CD14-positive monocyte (primary cell): ENCODE data around the gene YTHDC2. TPM values are rescaled to one million over a fixed set of nuclear protein-coding genes. Genes with fewer than 3 reads are reported as not detected.

Experiments
- DNase-seq, 3 donors: peaks; one replicate each; pipeline ENCODE4 v3.0.0-alpha.2; 2011 to 2022
- H2AFZ ChIP-seq: 2 replicates; pipeline ENCODE4 v1.6.0; 2012; ENCODE audit warnings: mild to moderate bottlenecking, low read depth, low read length, inconsistent platforms; ENCODE audit not compliant: insufficient read depth, poor library complexity, severe bottlenecking
- H3K27ac ChIP-seq, 2 donors: 1 replicate in 1 of 2; 2 replicates in 1 of 2; pipeline ENCODE4 v1.5.1; 2012 to 2013; ENCODE audit warnings: low read length in 2 of 2, control low read depth in 1 of 2, inconsistent platforms in 1 of 2, low read depth in 1 of 2, mild to moderate bottlenecking in 1 of 2
- H3K27me3 ChIP-seq, 2 donors: one replicate each; pipeline versions ENCODE4 v1.6.0 to v1.6.1; 2011 to 2013; ENCODE audit warnings: low read length in 2 of 2; ENCODE audit not compliant: control insufficient read depth in 2 of 2, insufficient read depth in 2 of 2
- H3K36me3 ChIP-seq, 2 donors: replicated peaks in 1 of 2; 1 replicate in 1 of 2; 2 replicates in 1 of 2; pipeline versions ENCODE4 v1.5.1 to v1.6.1; 2012 to 2013; ENCODE audit warnings: low read length in 2 of 2, control low read depth in 1 of 2, inconsistent platforms in 1 of 2, mild to moderate bottlenecking in 1 of 2; ENCODE audit not compliant: insufficient read depth in 2 of 2, control insufficient read depth in 1 of 2
- H3K4me1 ChIP-seq, 2 donors: 1 replicate in 1 of 2; 2 replicates in 1 of 2; pipeline versions ENCODE4 v1.5.1 to v1.6.1; 2012 to 2013; ENCODE audit warnings: low read length in 2 of 2, control low read depth in 1 of 2, inconsistent platforms in 1 of 2, mild to moderate bottlenecking in 1 of 2, moderate library complexity in 1 of 2; ENCODE audit not compliant: insufficient read depth in 2 of 2, control insufficient read depth in 1 of 2
- H3K4me2 ChIP-seq: replicated peaks from 2 replicates; pipeline ENCODE3; 2012; ENCODE audit warnings: low read length, moderate library complexity, mild to moderate bottlenecking; ENCODE audit not compliant: poor library complexity, severe bottlenecking; ENCODE audit errors: extremely low read depth
- H3K4me3 ChIP-seq, 3 experiments: fragments of 200-600 bp in 1 of 3; sonication (generic) in 1 of 3; replicated peaks in 1 of 3; 1 replicate in 2 of 3; 2 replicates in 1 of 3; pipeline ENCODE4 v1.5.1; 2011 to 2013; ENCODE audit warnings: low read length in 3 of 3, mild to moderate bottlenecking in 3 of 3, control low read depth in 2 of 3, low read depth in 2 of 3, inconsistent platforms in 1 of 3, moderate library complexity in 1 of 3
- H3K79me2 ChIP-seq: 2 replicates; pipeline ENCODE4 v1.6.0; 2012; ENCODE audit warnings: mild to moderate bottlenecking, control low read depth, inconsistent platforms, low read length, moderate library complexity; ENCODE audit not compliant: insufficient read depth
- H3K9ac ChIP-seq: 2 replicates; pipeline ENCODE4 v1.6.0; 2017; ENCODE audit warnings: low read length, mild to moderate bottlenecking; ENCODE audit not compliant: insufficient read depth, poor library complexity, severe bottlenecking
- H3K9me3 ChIP-seq, 2 donors: replicated peaks in 1 of 2; 1 replicate in 1 of 2; 2 replicates in 1 of 2; pipeline versions ENCODE4 v1.5.1 to v1.6.1; 2012 to 2013; ENCODE audit warnings: low read length in 2 of 2, control low read depth in 1 of 2; ENCODE audit not compliant: control insufficient read depth in 1 of 2, insufficient read depth in 1 of 2
- H4K20me1 ChIP-seq: 2 replicates; pipeline ENCODE4 v1.6.0; 2012; ENCODE audit warnings: mild to moderate bottlenecking, low read length, control low read depth, moderate library complexity; ENCODE audit not compliant: insufficient read depth
- H3K27ac Mint-ChIP-seq, 7 donors: one replicate each; pipeline ENCODE4 v1.8.0; 2020; ENCODE audit warnings: mild to moderate bottlenecking in 7 of 7, mixed read lengths in 7 of 7, moderate library complexity in 6 of 7, inconsistent platforms in 2 of 7
- H3K27me3 Mint-ChIP-seq, 3 donors: one replicate each; pipeline ENCODE4 v1.8.0; 2021 to 2022; ENCODE audit warnings: low read depth in 3 of 3, mild to moderate bottlenecking in 3 of 3, mixed read lengths in 3 of 3, moderate library complexity in 3 of 3, inconsistent platforms in 1 of 3
- H3K36me3 Mint-ChIP-seq, 2 donors: one replicate each; pipeline ENCODE4 v1.8.0; 2020; ENCODE audit warnings: mixed read lengths in 2 of 2, inconsistent platforms in 1 of 2, mild to moderate bottlenecking in 1 of 2
- H3K4me1 Mint-ChIP-seq: one replicate; pipeline ENCODE4 v1.8.0; 2020; ENCODE audit warnings: mild to moderate bottlenecking, mixed read lengths
- H3K4me3 Mint-ChIP-seq, 2 donors: one replicate each; pipeline ENCODE4 v1.8.0; 2020; ENCODE audit warnings: mild to moderate bottlenecking in 2 of 2, mixed read lengths in 2 of 2, moderate library complexity in 1 of 2
- H3K9me3 Mint-ChIP-seq, 7 donors: one replicate each; pipeline ENCODE4 v1.8.0; 2020 to 2022; ENCODE audit warnings: mixed read lengths in 7 of 7, mild to moderate bottlenecking in 6 of 7, moderate library complexity in 6 of 7, inconsistent platforms in 2 of 7
- WGBS: methylation state at CpG from one replicate; pipeline ENCODE4 v1.1.5; 2013; ENCODE audit warnings: missing lambda C conversion rate; ENCODE audit not compliant: insufficient coverage; 5-methylcytosine and 5-hydroxymethylcytosine counted together
- intact Hi-C, 2 donors: fragments of 100-400 bp; cut with micrococcal nuclease; formaldehyde crosslinking; loops; one replicate each; pipeline versions ENCODE4 v1.15.0 to v1.15.1; 2023
- polyA plus RNA-seq, 3 donors: library from polyadenylated mRNA; depleted of rRNA in 1 of 3; unstranded in 2 of 3; stranded (reverse) in 1 of 3; fragments of 300-500 nt in 2 of 3; fragments of >200 nt in 1 of 3; fragmentation: Illumina TruSeq in 2 of 3; gene quantifications; 1 replicate in 2 of 3; 2 replicates in 1 of 3; pipeline ENCODE4 v1.2.3, GENCODE V29; 2012 to 2021
- TF ChIP-seq, protein P1 (sequence below): fragments of 200-600 bp; IDR thresholded peaks from one replicate; pipeline ENCODE4 v1.8.0; 2022; ENCODE audit warnings: antibody characterized with exemption, mild to moderate bottlenecking

YTHDC2 gene
- polyA plus RNA-seq, 3 donors: 5.8 to 10.3 (median 10.3) TPM

- Mint-ChIP-seq H3K36me3 (no peaks in the 10 kb centered on the region), H3K27me3 (peaks cover 58 to 89% (median 75%) of the 10 kb centered on the region in 3 donors), H3K4me1 (no peaks in the 10 kb centered on the region), H3K27ac (no peak overlapping the region), H3K9me3 (peaks cover 0 to 18% (median 4%) of the 10 kb centered on the region in 7 donors), H3K4me3 (peak overlapping the region in 1 of 2 donors; percentile 53)
- Histone ChIP-seq H3K4me2 (no peak overlapping the region), H3K9ac (no peak overlapping the region), H3K27me3 (peaks cover 69 to 93% of the 10 kb centered on the region in 2 donors), H3K27ac (no peak overlapping the region), H2AFZ (no peak overlapping the region), H3K4me1 (no peaks in the 10 kb centered on the region), H3K79me2 (no peaks in the 10 kb centered on the region), H4K20me1 (no peaks in the 10 kb centered on the region), H3K36me3 (no peaks in the 10 kb centered on the region), H3K4me3 (no peak overlapping the region), H3K9me3 (no peaks in the 10 kb centered on the region)
- intact Hi-C loops: no loop called here
- TF ChIP-seq, protein P1, sequence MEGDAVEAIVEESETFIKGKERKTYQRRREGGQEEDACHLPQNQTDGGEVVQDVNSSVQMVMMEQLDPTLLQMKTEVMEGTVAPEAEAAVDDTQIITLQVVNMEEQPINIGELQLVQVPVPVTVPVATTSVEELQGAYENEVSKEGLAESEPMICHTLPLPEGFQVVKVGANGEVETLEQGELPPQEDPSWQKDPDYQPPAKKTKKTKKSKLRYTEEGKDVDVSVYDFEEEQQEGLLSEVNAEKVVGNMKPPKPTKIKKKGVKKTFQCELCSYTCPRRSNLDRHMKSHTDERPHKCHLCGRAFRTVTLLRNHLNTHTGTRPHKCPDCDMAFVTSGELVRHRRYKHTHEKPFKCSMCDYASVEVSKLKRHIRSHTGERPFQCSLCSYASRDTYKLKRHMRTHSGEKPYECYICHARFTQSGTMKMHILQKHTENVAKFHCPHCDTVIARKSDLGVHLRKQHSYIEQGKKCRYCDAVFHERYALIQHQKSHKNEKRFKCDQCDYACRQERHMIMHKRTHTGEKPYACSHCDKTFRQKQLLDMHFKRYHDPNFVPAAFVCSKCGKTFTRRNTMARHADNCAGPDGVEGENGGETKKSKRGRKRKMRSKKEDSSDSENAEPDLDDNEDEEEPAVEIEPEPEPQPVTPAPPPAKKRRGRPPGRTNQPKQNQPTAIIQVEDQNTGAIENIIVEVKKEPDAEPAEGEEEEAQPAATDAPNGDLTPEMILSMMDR: no peak
- WGBS: 97% methylated on average over 3 of the region's 3 CpGs
- DNase-seq: no peak
These were observed 11.4 kb upstream of the YTHDC2 start for GRCh38 chr5:113502073-113502472.

DNA sequence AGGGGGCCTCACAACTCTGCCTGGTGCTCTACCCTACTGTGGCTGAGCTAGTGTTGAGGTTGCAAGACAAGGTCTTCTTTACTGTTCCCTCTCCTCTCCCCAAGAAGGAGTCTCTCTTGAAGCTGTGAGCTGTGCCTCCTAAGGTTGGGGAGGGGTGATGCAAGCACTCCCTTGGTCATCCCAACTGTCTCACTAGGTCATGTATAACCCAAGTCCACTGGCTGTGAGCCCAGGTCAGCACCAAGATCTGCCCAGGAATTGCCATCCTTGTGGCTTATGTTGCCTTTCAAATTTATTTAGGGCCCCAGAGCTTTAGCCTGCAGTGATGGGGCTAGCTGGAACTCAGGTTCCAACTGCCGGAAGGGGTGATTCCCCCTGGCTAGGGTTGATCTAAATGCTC, 10.3 kb upstream of the YTHDC2 start:
- Mint-ChIP-seq H3K27ac (no peak overlapping the region), H3K36me3 (no peaks in the 10 kb centered on the region), H3K9me3 (peaks cover 0 to 18% (median 5%) of the 10 kb centered on the region in 7 donors), H3K4me1 (no peaks in the 10 kb centered on the region), H3K27me3 (peaks cover 54 to 85% (median 76%) of the 10 kb centered on the region in 3 donors), H3K4me3 (no peak overlapping the region)
- Histone ChIP-seq H3K9ac (no peak overlapping the region), H3K36me3 (no peaks in the 10 kb centered on the region), H3K4me3 (no peak overlapping the region), H3K4me1 (no peaks in the 10 kb centered on the region), H2AFZ (no peak overlapping the region), H3K79me2 (no peaks in the 10 kb centered on the region), H3K27me3 (peaks cover 74 to 96% of the 10 kb centered on the region in 2 donors), H3K9me3 (no peaks in the 10 kb centered on the region), H4K20me1 (no peaks in the 10 kb centered on the region), H3K27ac (no peak overlapping the region), H3K4me2 (no peak overlapping the region)
- intact Hi-C loops: no loop called here
- WGBS: 100% methylated on average over 1 of the region's 1 CpG
- TF ChIP-seq, protein P1: no peak
- no peak for DNase-seq
